ENCODE results near the gene GNG7.
"Not testable (repeated sequence)": the region's sequence is repeated elsewhere in the genome, so short reads cannot be mapped to it uniquely, and the experiment has no call there.

The GNG7 gene

GRCh38 chr19:2476451-2477140 is 225.9 kb downstream of the GNG7 start:
- ATAC-seq = peak; percentile 15
- H3K27ac Mint-ChIP-seq = peak overlapping the region; percentile 82
- peaks cover 27% of the 10 kb centered on the region for H3K36me3 Mint-ChIP-seq
- peak overlapping the region; percentile 100 for H3K4me3 Mint-ChIP-seq
- no peaks in the 10 kb centered on the region for H3K9me3 Mint-ChIP-seq
- H3K27me3 Mint-ChIP-seq = no peaks in the 10 kb centered on the region
- peaks cover 33% of the 10 kb centered on the region for H3K4me1 Mint-ChIP-seq

GRCh38 chr19:2475702-2476450 is 226.6 kb downstream of the GNG7 start, which contains the start of gene GADD45B:
GADD45B (plus strand) TSS chr19:2476127; CDS start chr19:2476359, 232 bp downstream.
- Mint-ChIP-seq H3K27ac (peak within 1 kb of the TSS; percentile 82), H3K4me1 (peaks cover 33% of the 10 kb centered on the region), H3K9me3 (no peaks in the 10 kb centered on the region), H3K27me3 (no peaks in the 10 kb centered on the region), H3K36me3 (peaks cover 27% of the 10 kb centered on the region), H3K4me3 (peak within 1 kb of the TSS; percentile 100)
- ATAC-seq = peak; percentile 81

- peak overlapping the region; percentile 82 for H3K27ac Mint-ChIP-seq
- no peaks in the 10 kb centered on the region for H3K27me3 Mint-ChIP-seq
- peak; percentile 53 for ATAC-seq
- peak overlapping the region; percentile 100 for H3K4me3 Mint-ChIP-seq
- H3K36me3 Mint-ChIP-seq = peaks cover 27% of the 10 kb centered on the region
- peaks cover 33% of the 10 kb centered on the region for H3K4me1 Mint-ChIP-seq
- no peaks in the 10 kb centered on the region for H3K9me3 Mint-ChIP-seq
These were observed 227.3 kb downstream of the GNG7 start for GRCh38 chr19:2475018-2475701.

GRCh38 chr19:2474232-2475017 is 228.1 kb downstream of the GNG7 start:
- no peaks in the 10 kb centered on the region for H3K9me3 Mint-ChIP-seq
- H3K27ac Mint-ChIP-seq = peak overlapping the region; percentile 82
- H3K4me3 Mint-ChIP-seq = peak overlapping the region; percentile 100
- ATAC-seq = peak; percentile 60
- H3K4me1 Mint-ChIP-seq = peaks cover 32% of the 10 kb centered on the region
- H3K36me3 Mint-ChIP-seq = peaks cover 27% of the 10 kb centered on the region
- no peaks in the 10 kb centered on the region for H3K27me3 Mint-ChIP-seq

- H3K27me3 Mint-ChIP-seq, H3K9me3 Mint-ChIP-seq, ATAC-seq, H3K36me3 Mint-ChIP-seq, H3K4me3 Mint-ChIP-seq: not testable (repeated sequence)
- Mint-ChIP-seq H3K27ac (peak overlapping the region; percentile 48), H3K4me1 (peaks cover 15% of the 10 kb centered on the region)
These were observed 232.6 kb downstream of the GNG7 start for GRCh38 chr19:2469915-2470200.

GRCh38 chr19:2469102-2469914 is 233.2 kb downstream of the GNG7 start:
- H3K36me3 Mint-ChIP-seq = no peaks in the 10 kb centered on the region
- peak overlapping the region; percentile 48 for H3K27ac Mint-ChIP-seq
- no peaks in the 10 kb centered on the region for H3K27me3 Mint-ChIP-seq
- ATAC-seq = peak; percentile 71
- no peak overlapping the region for H3K4me3 Mint-ChIP-seq
- no peaks in the 10 kb centered on the region for H3K9me3 Mint-ChIP-seq
- H3K4me1 Mint-ChIP-seq = peaks cover 14% of the 10 kb centered on the region

GRCh38 chr19:2468596-2468995 is 233.9 kb downstream of the GNG7 start:
- H3K4me3 Mint-ChIP-seq = no peak overlapping the region
- H3K36me3 Mint-ChIP-seq = no peaks in the 10 kb centered on the region
- ATAC-seq = no peak
- peaks cover 14% of the 10 kb centered on the region for H3K4me1 Mint-ChIP-seq
- no peak overlapping the region for H3K27ac Mint-ChIP-seq
- no peaks in the 10 kb centered on the region for H3K27me3 Mint-ChIP-seq
- no peaks in the 10 kb centered on the region for H3K9me3 Mint-ChIP-seq

- Mint-ChIP-seq H3K27me3 (peaks cover 21% of the 10 kb centered on the region), H3K4me3 (no peak overlapping the region), H3K4me1 (peaks cover 22% of the 10 kb centered on the region), H3K36me3 (no peaks in the 10 kb centered on the region), H3K9me3 (no peaks in the 10 kb centered on the region), H3K27ac (no peak overlapping the region)
- ATAC-seq = no peak
These were observed 238.1 kb downstream of the GNG7 start for GRCh38 chr19:2464389-2464788.

- ATAC-seq, H3K9me3 Mint-ChIP-seq, H3K4me3 Mint-ChIP-seq, H3K27ac Mint-ChIP-seq, H3K36me3 Mint-ChIP-seq: not testable (repeated sequence)
- peaks cover 21% of the 10 kb centered on the region for H3K27me3 Mint-ChIP-seq
- peaks cover 19% of the 10 kb centered on the region for H3K4me1 Mint-ChIP-seq
These were observed 238.8 kb downstream of the GNG7 start for GRCh38 chr19:2463694-2464093.

- Mint-ChIP-seq H3K27ac (peak overlapping the region; percentile 69), H3K27me3 (peaks cover 21% of the 10 kb centered on the region), H3K9me3 (no peaks in the 10 kb centered on the region), H3K4me3 (peak overlapping the region; percentile 85), H3K36me3 (no peaks in the 10 kb centered on the region), H3K4me1 (peaks cover 19% of the 10 kb centered on the region)
- ATAC-seq = no peak
These were observed 239.7 kb downstream of the GNG7 start for GRCh38 chr19:2462635-2463421.

- Mint-ChIP-seq H3K36me3 (no peaks in the 10 kb centered on the region), H3K9me3 (no peaks in the 10 kb centered on the region), H3K4me3 (peak overlapping the region; percentile 85), H3K27me3 (peaks cover 21% of the 10 kb centered on the region), H3K4me1 (peaks cover 21% of the 10 kb centered on the region), H3K27ac (peak overlapping the region; percentile 69)
- ATAC-seq = peak; percentile 83
These were observed 240.5 kb downstream of the GNG7 start for GRCh38 chr19:2461751-2462634.

Measured in stimulated activated memory B cell treated with anti-CD40 and anti-IgM and Interleukin-4, amounts not matched to agents 10 μg/mL and 1 μg/mL and 100 μg/mL, for 72 hours (primary cell).